Endothelial cell (in vitro differentiated cells): ENCODE results near the gene PLAC9. TPM values are rescaled to one million over a fixed set of nuclear protein-coding genes. Genes with fewer than 3 reads are reported as not detected.

ENCODE experiments used
- DNase-seq: peaks from one replicate; pipeline ENCODE4 v3.0.0; 2021; ENCODE audit warnings: low spot score
- H3K27ac Mint-ChIP-seq: one replicate; pipeline ENCODE4 v1.8.0; 2021; ENCODE audit warnings: mixed read lengths, inconsistent platforms; ENCODE audit not compliant: unreplicated experiment
- H3K27me3 Mint-ChIP-seq: one replicate; pipeline ENCODE4 v1.8.0; 2021; ENCODE audit warnings: mild to moderate bottlenecking, moderate library complexity, mixed read lengths, inconsistent platforms; ENCODE audit not compliant: unreplicated experiment
- H3K36me3 Mint-ChIP-seq: one replicate; pipeline ENCODE4 v1.8.0; 2021; ENCODE audit warnings: mild to moderate bottlenecking, low read depth, mixed read lengths, inconsistent platforms; ENCODE audit not compliant: unreplicated experiment
- H3K4me1 Mint-ChIP-seq: one replicate; pipeline ENCODE4 v1.8.0; 2021; ENCODE audit warnings: mild to moderate bottlenecking, mixed read lengths, inconsistent platforms; ENCODE audit not compliant: unreplicated experiment
- H3K4me3 Mint-ChIP-seq: one replicate; pipeline ENCODE4 v1.8.0; 2021; ENCODE audit warnings: mild to moderate bottlenecking, mixed read lengths, inconsistent platforms; ENCODE audit not compliant: unreplicated experiment
- H3K9me3 Mint-ChIP-seq: one replicate; pipeline ENCODE4 v1.8.0; 2021; ENCODE audit warnings: mixed read lengths, inconsistent platforms; ENCODE audit not compliant: unreplicated experiment
- total RNA-seq: library from RNA; stranded (reverse); fragmentation: NEBNext Ultra II Directional; extraction: Animal tissue kit (Norgen Biotek cat#: 25700); gene quantifications from one replicate; pipeline ENCODE4 v1.2.1, GENCODE V29; 2021; ENCODE audit not compliant: unreplicated experiment
- TF ChIP-seq, protein P1 (sequence below): fragments of 200-600 bp; sonication (generic); IDR thresholded peaks from one replicate; pipeline ENCODE4 v1.5.0; 2021; ENCODE audit warnings: antibody characterized with exemption; ENCODE audit not compliant: unreplicated experiment

PLAC9 gene
- total RNA-seq, 1 donor from 2014 or later, result not detected

DNA sequence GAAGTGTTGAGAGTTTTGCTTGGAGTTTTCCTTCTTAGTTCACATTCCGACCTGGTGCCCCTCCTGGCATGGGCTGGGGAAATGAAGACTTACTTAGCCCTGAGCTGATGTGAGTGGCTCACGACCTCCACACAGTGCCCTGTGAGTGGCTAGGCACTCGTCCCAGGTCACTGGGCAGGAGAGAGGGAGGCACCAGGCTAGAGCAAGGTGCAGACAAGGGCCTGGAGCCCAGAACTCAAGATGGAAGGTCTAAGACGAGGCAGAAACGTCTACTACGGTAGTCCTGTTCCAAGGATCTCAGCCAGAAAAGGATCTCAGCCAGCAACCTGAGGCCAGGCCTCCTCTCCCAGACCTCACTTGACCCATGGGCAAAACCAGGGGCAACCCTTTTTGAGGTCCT is 50.5 kb downstream of the PLAC9 start:
- DNase-seq, result no peak
- Mint-ChIP-seq H3K36me3 (no peaks in the 10 kb centered on the region), H3K4me3 (no peak overlapping the region), H3K27me3 (peaks cover 3% of the 10 kb centered on the region), H3K4me1 (peaks cover 1% of the 10 kb centered on the region), H3K9me3 (no peaks in the 10 kb centered on the region), H3K27ac (no peak overlapping the region)
- TF ChIP-seq, protein P1, sequence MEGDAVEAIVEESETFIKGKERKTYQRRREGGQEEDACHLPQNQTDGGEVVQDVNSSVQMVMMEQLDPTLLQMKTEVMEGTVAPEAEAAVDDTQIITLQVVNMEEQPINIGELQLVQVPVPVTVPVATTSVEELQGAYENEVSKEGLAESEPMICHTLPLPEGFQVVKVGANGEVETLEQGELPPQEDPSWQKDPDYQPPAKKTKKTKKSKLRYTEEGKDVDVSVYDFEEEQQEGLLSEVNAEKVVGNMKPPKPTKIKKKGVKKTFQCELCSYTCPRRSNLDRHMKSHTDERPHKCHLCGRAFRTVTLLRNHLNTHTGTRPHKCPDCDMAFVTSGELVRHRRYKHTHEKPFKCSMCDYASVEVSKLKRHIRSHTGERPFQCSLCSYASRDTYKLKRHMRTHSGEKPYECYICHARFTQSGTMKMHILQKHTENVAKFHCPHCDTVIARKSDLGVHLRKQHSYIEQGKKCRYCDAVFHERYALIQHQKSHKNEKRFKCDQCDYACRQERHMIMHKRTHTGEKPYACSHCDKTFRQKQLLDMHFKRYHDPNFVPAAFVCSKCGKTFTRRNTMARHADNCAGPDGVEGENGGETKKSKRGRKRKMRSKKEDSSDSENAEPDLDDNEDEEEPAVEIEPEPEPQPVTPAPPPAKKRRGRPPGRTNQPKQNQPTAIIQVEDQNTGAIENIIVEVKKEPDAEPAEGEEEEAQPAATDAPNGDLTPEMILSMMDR, result no peak

DNA sequence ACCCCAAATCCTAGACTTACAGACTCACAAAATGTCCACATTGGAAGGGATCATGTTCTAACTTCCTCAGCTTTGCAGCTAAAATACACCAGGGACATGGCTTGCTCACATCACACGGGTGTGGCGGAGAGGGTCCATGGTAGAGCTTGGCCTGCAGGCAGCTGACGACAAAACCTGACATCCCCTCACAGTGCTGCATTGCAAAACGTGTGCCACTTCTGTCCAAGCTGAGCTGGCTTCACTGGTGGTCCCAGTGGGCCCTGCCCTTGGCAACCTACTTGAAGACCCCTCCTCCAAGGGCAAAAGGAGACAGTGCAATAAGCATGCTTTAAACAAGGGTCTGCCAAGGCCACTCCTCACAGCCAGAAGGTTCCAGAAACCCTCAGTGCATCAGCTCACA is 50.9 kb downstream of the PLAC9 start:
- Mint-ChIP-seq H3K27me3 (peaks cover 3% of the 10 kb centered on the region), H3K9me3 (no peaks in the 10 kb centered on the region), H3K36me3 (no peaks in the 10 kb centered on the region), H3K4me3 (no peak overlapping the region), H3K4me1 (peaks cover 4% of the 10 kb centered on the region), H3K27ac (no peak overlapping the region)
- TF ChIP-seq, protein P1, result no peak
- no peak for DNase-seq

DNA sequence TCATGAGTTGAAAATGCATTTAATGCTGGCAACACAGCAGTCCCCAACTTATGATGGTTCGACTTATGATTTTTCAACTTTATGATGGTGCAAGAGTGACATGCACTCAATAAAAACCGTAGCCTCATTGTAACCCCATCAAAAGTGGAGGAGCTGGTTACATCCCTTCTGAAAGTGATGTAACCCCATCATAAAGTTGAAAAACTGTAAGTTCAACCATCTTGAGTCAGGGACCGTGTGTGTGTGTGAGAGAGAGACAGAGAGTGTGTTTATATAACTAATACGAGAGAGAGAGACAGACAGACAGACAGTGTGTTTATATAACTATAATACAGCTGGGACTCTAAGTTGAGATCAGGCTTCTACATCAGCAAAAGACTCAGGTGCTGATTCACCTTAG is 51.8 kb downstream of the PLAC9 start:
- no peaks in the 10 kb centered on the region for H3K36me3 Mint-ChIP-seq
- DNase-seq, result no peak
- no peak overlapping the region for H3K27ac Mint-ChIP-seq
- H3K9me3 Mint-ChIP-seq, result no peaks in the 10 kb centered on the region
- TF ChIP-seq, protein P1, result no peak
- H3K4me3 Mint-ChIP-seq, result no peak overlapping the region
- H3K4me1 Mint-ChIP-seq, result peaks cover 4% of the 10 kb centered on the region
- peaks cover 3% of the 10 kb centered on the region for H3K27me3 Mint-ChIP-seq

DNA sequence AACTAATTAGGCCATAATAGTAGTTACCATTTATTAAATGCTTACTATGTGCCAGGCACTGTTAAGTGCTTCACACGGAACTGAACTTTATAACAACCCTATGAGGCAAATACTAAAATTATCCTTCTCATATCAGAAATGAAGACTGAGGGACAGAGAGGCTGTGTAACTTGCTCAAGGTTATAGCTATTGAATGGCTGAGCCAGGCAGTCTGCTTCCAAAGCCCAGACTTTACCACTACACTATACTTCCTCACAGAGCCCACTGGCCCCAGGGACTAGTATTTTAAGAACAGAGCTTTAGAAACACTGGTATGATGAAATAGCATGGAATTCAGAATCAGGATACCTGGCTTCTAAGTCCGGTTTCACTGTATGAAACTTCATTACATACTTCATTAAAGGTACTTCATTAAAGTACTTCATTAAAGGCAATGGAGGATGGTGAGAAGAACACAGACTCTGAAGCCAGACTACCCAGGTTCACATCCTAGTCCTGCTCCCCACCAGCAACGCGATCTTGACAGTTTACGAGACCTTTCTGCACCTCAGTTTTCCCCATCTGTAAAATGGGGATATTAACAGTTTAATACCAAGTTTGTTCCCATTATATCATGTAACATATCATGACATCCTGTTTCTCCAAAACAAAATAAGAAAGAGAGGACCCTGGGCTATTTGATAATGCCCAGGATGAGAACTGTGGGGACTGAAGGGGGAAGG is 53.2 kb downstream of the PLAC9 start:
- no peaks in the 10 kb centered on the region for H3K9me3 Mint-ChIP-seq
- TF ChIP-seq, protein P1, result no peak
- H3K27me3 Mint-ChIP-seq, result peaks cover 3% of the 10 kb centered on the region
- H3K4me3 Mint-ChIP-seq, result no peak overlapping the region
- no peaks in the 10 kb centered on the region for H3K36me3 Mint-ChIP-seq
- no peak for DNase-seq
- no peak overlapping the region for H3K27ac Mint-ChIP-seq
- peaks cover 8% of the 10 kb centered on the region for H3K4me1 Mint-ChIP-seq

DNA sequence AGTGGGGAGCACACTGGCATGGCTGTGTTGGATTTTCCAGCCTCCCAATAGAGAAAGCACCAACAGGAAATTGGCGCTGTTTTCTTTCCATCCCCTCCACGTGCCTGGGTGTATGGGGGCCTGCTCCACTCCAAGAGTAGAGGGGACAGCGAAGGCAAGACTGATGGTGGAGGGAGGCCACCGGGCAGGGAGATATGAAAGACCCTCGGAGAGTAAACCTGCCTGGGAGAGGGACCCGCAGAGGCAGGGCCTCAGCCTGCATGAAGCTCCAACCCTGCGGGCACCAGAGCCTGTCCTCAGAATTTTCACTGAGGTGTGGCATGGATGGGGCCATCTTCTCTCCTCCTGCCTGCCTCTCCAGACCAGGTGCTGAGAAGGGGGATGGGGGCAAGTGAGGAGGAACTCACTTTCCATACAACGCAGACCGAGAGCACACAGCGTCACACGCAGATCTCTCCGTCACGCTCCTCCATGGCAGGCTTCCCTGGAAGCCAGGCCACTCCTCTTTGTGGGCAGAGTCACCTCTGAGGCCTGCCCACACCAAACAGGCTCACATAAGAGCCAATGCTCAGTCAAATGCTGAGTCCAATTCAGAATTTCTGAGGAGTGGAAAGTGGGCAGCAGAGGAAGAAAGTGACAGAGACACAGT is 54.0 kb downstream of the PLAC9 start:
- DNase-seq, result no peak
- Mint-ChIP-seq H3K27ac (no peak overlapping the region), H3K4me1 (peaks cover 8% of the 10 kb centered on the region), H3K36me3 (no peaks in the 10 kb centered on the region), H3K4me3 (no peak overlapping the region), H3K9me3 (no peaks in the 10 kb centered on the region), H3K27me3 (peaks cover 5% of the 10 kb centered on the region)
- TF ChIP-seq, protein P1, result no peak
